Measurements from ENCODE around the gene PANX1. TPM values are rescaled to one million over a fixed set of nuclear protein-coding genes. Genes with fewer than 3 reads are reported as not detected.

Gene PANX1
- total and polyA plus RNA-seq, 2 experiments from 2014 or later, result 9.5 to 40.8 TPM

DNA sequence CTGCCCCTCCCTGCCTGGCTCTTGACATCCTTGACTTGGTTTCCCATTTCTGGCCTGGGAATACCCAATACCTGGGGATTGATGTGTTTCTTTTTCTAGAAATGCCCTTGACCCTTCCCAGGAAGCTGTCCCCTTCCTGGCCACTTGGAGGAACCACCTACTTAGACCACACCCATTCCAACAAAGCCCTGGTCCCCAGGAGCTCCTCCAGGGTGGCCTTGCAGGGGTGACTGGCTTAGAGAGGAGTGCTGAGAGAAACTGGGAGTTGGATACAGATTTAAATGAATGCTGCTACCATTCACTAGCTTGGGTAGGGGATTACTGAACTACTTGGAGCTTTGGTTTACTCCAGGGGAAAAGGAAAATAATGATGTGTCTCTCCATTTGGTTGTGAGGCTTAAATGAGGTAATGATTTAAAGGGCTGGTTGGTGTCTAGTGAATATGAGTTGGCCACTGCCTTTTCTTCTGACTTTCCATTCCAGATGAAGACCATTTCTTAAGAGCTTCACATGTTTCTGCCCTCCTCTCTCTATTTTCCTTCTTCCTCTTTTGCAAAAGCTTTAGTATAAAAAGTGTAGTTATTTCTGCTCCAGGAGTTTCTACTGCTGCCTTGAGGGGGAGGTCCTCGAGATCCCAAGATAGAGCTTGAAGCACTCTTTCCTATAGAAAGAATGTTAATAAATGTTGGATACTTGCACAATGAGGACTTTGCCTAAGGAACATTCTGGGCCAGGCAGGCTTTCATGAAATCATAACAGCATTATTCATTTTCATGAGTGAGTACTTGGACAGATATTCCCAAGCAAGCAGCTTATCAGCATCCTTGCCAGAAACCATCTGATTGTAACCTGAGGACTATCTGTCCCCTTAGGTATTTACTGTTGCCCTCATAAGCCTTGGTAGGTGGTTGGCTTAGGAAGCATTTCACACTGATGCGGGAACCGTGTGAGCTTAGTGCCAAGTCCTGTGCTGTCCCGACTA is 22.4 kb downstream of the PANX1 start:
- Mint-ChIP-seq H3K27me3 (ENCODE audit: insufficient read depth, low read depth, poor library complexity) (peaks cover 6% of the 10 kb centered on the region), H3K4me1 (peaks cover 66% of the 10 kb centered on the region), H3K9me3 (peaks cover 6% of the 10 kb centered on the region), H3K4me3 (no peak overlapping the region), H3K27ac (no peak overlapping the region), H3K36me3 (ENCODE audit: low read depth) (peaks cover 23% of the 10 kb centered on the region)
- Histone ChIP-seq H2AFZ (no peak overlapping the region), H3K4me1 (ENCODE audit: insufficient read depth) (peaks cover 59% of the 10 kb centered on the region), H4K20me1 (replicated peaks; ENCODE audit: insufficient read depth) (peaks cover 84% of the 10 kb centered on the region), H3K27me3 (ENCODE audit: insufficient read depth) (no peaks in the 10 kb centered on the region), H3K9me2 (ENCODE audit: insufficient read depth) (no peaks in the 10 kb centered on the region), H3F3A (replicated peaks; ENCODE audit: low read depth) (no peaks in the 10 kb centered on the region), H3K4me3 (no peak overlapping the region), H3K4me2 (0 out of 2 replicates have a peak overlapping the region, but pooled peaks have one; percentile 16), H3K79me2 (replicated peaks; ENCODE audit: insufficient read depth) (peaks cover 100% of the 10 kb centered on the region), H3K27ac (ENCODE audit: low read depth) (no peak overlapping the region), H3K36me3 (ENCODE audit: insufficient read depth) (peaks cover 13% of the 10 kb centered on the region; the same call in 1 of the 2 replicates)
- DNase-seq (ENCODE audit: low spot score) (no peak), ATAC-seq (peak; percentile 47)
- TF ChIP-seq POLR2AphosphoS5 (IDR thresholded peaks at IDR 0.05; ENCODE audit: low read depth), result no peak

DNA sequence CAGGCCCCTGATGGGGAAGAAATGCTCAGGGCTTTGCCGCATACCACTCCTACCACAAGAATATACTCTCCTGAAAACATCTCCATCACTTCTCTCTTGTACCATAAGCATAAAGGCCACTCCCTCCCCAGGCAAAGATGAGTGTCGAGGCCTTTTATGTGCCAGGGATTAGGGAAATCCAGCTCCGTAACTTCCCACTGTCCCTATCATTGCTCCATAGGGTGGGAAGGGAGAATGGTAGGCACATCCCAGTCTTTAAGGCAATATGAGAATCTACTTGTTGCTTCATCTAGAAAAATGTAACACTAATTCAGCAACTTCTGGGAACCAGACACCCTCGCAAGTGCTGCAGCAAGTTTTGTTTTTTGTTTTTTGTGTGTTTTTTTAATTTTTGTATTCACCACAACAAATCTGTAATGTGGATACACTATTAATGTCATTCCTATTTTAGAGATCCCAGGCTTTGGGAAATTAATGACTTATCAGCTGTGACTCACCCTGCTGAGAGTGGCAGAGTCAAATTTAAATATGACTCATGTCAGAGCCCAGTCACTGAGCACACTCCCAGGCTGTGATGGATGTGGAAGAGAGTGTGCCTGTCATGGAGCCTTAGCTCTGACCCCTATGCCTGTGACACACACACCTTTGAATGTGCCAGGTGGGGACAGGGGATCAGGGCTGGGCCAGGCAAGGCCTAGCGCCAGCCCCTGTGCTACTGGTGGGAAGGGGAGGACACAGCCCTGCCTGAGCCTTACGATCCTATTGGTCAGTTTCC is 23.4 kb downstream of the PANX1 start:
- Histone ChIP-seq H3K4me1 (ENCODE audit: insufficient read depth) (peaks cover 54% of the 10 kb centered on the region), H3K4me3 (no peak overlapping the region), H3K79me2 (replicated peaks; ENCODE audit: insufficient read depth) (peaks cover 100% of the 10 kb centered on the region), H3K27ac (ENCODE audit: low read depth) (no peak overlapping the region), H3F3A (replicated peaks; ENCODE audit: low read depth) (no peaks in the 10 kb centered on the region), H2AFZ (no peak overlapping the region), H3K9me2 (ENCODE audit: insufficient read depth) (no peaks in the 10 kb centered on the region), H3K4me2 (peak overlapping the region; percentile 16; the same call in 1 of the 2 replicates), H3K27me3 (ENCODE audit: insufficient read depth) (no peaks in the 10 kb centered on the region), H4K20me1 (replicated peaks; ENCODE audit: insufficient read depth) (peaks cover 77% of the 10 kb centered on the region), H3K36me3 (ENCODE audit: insufficient read depth) (peaks cover 16% of the 10 kb centered on the region)
- ATAC-seq, result peak; percentile 45
- Mint-ChIP-seq H3K27me3 (ENCODE audit: insufficient read depth, low read depth, poor library complexity) (peaks cover 6% of the 10 kb centered on the region), H3K36me3 (ENCODE audit: low read depth) (peaks cover 34% of the 10 kb centered on the region), H3K4me1 (peaks cover 57% of the 10 kb centered on the region), H3K4me3 (no peak overlapping the region; the same call in 2 of the 3 replicates), H3K9me3 (peaks cover 12% of the 10 kb centered on the region), H3K27ac (peak overlapping the region; percentile 65; the same call in 1 of the 2 replicates)
- no peak for DNase-seq (ENCODE audit: low spot score)
- no peak for TF ChIP-seq NANOG (IDR thresholded peaks at IDR 0.05; ENCODE audit: borderline replicate concordance)
- TF ChIP-seq REST (IDR thresholded peaks at IDR 0.05; ENCODE audit: unreplicated experiment), result no peak
- TF ChIP-seq, protein P1, sequence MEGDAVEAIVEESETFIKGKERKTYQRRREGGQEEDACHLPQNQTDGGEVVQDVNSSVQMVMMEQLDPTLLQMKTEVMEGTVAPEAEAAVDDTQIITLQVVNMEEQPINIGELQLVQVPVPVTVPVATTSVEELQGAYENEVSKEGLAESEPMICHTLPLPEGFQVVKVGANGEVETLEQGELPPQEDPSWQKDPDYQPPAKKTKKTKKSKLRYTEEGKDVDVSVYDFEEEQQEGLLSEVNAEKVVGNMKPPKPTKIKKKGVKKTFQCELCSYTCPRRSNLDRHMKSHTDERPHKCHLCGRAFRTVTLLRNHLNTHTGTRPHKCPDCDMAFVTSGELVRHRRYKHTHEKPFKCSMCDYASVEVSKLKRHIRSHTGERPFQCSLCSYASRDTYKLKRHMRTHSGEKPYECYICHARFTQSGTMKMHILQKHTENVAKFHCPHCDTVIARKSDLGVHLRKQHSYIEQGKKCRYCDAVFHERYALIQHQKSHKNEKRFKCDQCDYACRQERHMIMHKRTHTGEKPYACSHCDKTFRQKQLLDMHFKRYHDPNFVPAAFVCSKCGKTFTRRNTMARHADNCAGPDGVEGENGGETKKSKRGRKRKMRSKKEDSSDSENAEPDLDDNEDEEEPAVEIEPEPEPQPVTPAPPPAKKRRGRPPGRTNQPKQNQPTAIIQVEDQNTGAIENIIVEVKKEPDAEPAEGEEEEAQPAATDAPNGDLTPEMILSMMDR (conservative IDR thresholded peaks at IDR 0.05; ENCODE audit: low read depth in 2 of 2), result no peak
- no peak for TF ChIP-seq EZH2phosphoT487 (IDR thresholded peaks at IDR 0.05; ENCODE audit: unreplicated experiment)
- no peak for TF ChIP-seq CREB1 (CRISPR knock-in tag; IDR thresholded peaks at IDR 0.05; ENCODE audit: low read depth)
- TF ChIP-seq JUNB (IDR thresholded peaks at IDR 0.05; ENCODE audit: unreplicated experiment), result no peak
- no peak for TF ChIP-seq ETS1 (IDR thresholded peaks at IDR 0.05)
- TF ChIP-seq EZH2 (IDR thresholded peaks at IDR 0.05; ENCODE audit: low read depth, unreplicated experiment), result no peak

Measured in GM23338 (cell line).